GM12878 (cell line): ENCODE measurements around the gene CLIP2. TPM values are rescaled to one million over a fixed set of nuclear protein-coding genes. Genes with fewer than 3 reads are reported as not detected.

ENCODE experiments used
- CBFB ChIP-seq: IDR thresholded peaks from 2 replicates; pipeline ENCODE4 v1.6.1; 2016; ENCODE audit warnings: antibody characterized with exemption, low read depth
- DPF2 ChIP-seq: fragments of 450-650 bp; IDR thresholded peaks from 2 replicates; pipeline ENCODE4 v1.6.1; 2017; ENCODE audit warnings: mild to moderate bottlenecking
- EED ChIP-seq: sonication (generic); IDR thresholded peaks from 2 replicates; pipeline ENCODE4 v1.6.1; 2016; ENCODE audit warnings: antibody characterized with exemption, low read depth
- EP300 ChIP-seq, 2 experiments: fragments of 150-350 bp in 1 of 2; IDR thresholded peaks; 2 replicates each; pipeline ENCODE4 v1.6.1; 2011 to 2012; ENCODE audit warnings: low read depth in 2 of 2, low read length in 2 of 2, borderline replicate concordance in 1 of 2, improper control_type of control experiment in 1 of 2, inconsistent platforms in 1 of 2; ENCODE audit not compliant: control insufficient read depth in 1 of 2
- IKZF1 ChIP-seq: fragments of 450-650 bp; conservative IDR thresholded peaks from 2 replicates; pipeline ENCODE4 v1.6.1; 2017; ENCODE audit warnings: antibody characterized with exemption, mild to moderate bottlenecking
- IKZF2 ChIP-seq, 2 experiments: fragments of 450-650 bp; IDR thresholded peaks; 2 replicates each; pipeline ENCODE4 v1.6.1; 2017; ENCODE audit warnings: mild to moderate bottlenecking in 2 of 2, moderate library complexity in 2 of 2
- IRF4 ChIP-seq: IDR thresholded peaks from 2 replicates; pipeline ENCODE4 v1.6.1; 2011; ENCODE audit warnings: low read depth, low read length
- MLLT1 ChIP-seq: fragments of 450-650 bp; IDR thresholded peaks from 2 replicates; pipeline ENCODE4 v1.6.1; 2016; ENCODE audit warnings: mild to moderate bottlenecking
- MYC ChIP-seq: IDR thresholded peaks from 2 replicates; pipeline ENCODE4 v1.6.1; 2011; ENCODE audit warnings: mild to moderate bottlenecking, low read length, moderate library complexity, inconsistent platforms; ENCODE audit not compliant: insufficient read depth, insufficient replicate concordance, insufficient read length, severe bottlenecking
- NR2F1 ChIP-seq: fragments of 450-650 bp; conservative IDR thresholded peaks from 2 replicates; pipeline ENCODE4 v1.6.1; 2017; ENCODE audit warnings: mild to moderate bottlenecking
- POU2F2 ChIP-seq: IDR thresholded peaks from 3 replicates; pipeline ENCODE4 v1.6.1; 2011; ENCODE audit warnings: low read depth, mild to moderate bottlenecking, low read length, borderline replicate concordance
- RCOR1 ChIP-seq: conservative IDR thresholded peaks from 2 replicates; pipeline ENCODE4 v1.6.1; 2012; ENCODE audit warnings: low read depth, low read length, improper control_type of control experiment
- SMAD1 ChIP-seq: fragments of 450-650 bp; IDR thresholded peaks from 2 replicates; pipeline ENCODE4 v1.6.1; 2018; ENCODE audit warnings: mild to moderate bottlenecking, low read depth; ENCODE audit not compliant: partially characterized antibody
- WRNIP1 ChIP-seq: IDR thresholded peaks from 2 replicates; pipeline ENCODE4 v1.6.1; 2011; ENCODE audit warnings: low read depth, low read length, improper control_type of control experiment, borderline replicate concordance
- YBX1 ChIP-seq: fragments of 450-650 bp; IDR thresholded peaks from 2 replicates; pipeline ENCODE4 v1.6.1; 2016; ENCODE audit warnings: antibody characterized with exemption
- ZBTB33 ChIP-seq: fragments of 450-650 bp; IDR thresholded peaks from 2 replicates; pipeline ENCODE4 v1.6.1; 2017; ENCODE audit warnings: mild to moderate bottlenecking
- ZNF24 ChIP-seq: fragments of 450-650 bp; IDR thresholded peaks from 2 replicates; pipeline ENCODE4 v1.6.1; 2017; ENCODE audit warnings: antibody characterized with exemption, mild to moderate bottlenecking
- polyA plus RNA-seq, 11 experiments: library from polyadenylated mRNA; depleted of rRNA in 4 of 11; unstranded in 6 of 11; stranded (reverse) in 5 of 11; fragments of >200 nt; fragmentation: Nextera tagmentation in 4 of 11; fragmentation: Illumina TruSeq in 1 of 11; extraction: Ambion mirVana in 4 of 11; extraction: Trizol in 1 of 11; gene quantifications; 1 replicate in 1 of 11; 2 replicates in 10 of 11; pipeline versions ENCODE4 v1.2.1 to v1.2.3, GENCODE V29; 2011 to 2016; ENCODE audit warnings: inconsistent platforms in 2 of 11, missing spikeins in 2 of 11, low read depth in 1 of 11
- total RNA-seq, 4 experiments: library from RNA; depleted of rRNA in 3 of 4; stranded (reverse); fragments of >200 nt in 3 of 4; fragmentation: Illumina TruSeq in 1 of 4; extraction: Trizol in 1 of 4; gene quantifications; 2 replicates each; pipeline versions ENCODE4 v1.2.1 to v1.2.3, GENCODE V29; 2013 to 2021
- TF ChIP-seq, protein P1 (sequence below): IDR thresholded peaks from 2 replicates; pipeline ENCODE4 v1.6.1; 2011; ENCODE audit warnings: low read depth, mild to moderate bottlenecking, low read length, moderate library complexity, borderline replicate concordance; ENCODE audit errors: extremely low read depth
- TF ChIP-seq, protein P2 (sequence below): fragments of 450-650 bp; IDR thresholded peaks from 2 replicates; pipeline ENCODE4 v1.6.1; 2017; ENCODE audit warnings: antibody characterized with exemption, mild to moderate bottlenecking, moderate library complexity

The CLIP2 gene
- total and polyA plus RNA-seq, 10 of the 15 experiments (the other 5 are each of a cell fraction or from before 2014, with no cell fraction given), result 0.26 to 56.3 (median 21.0) TPM

GRCh38 chr7:74288034-74288881 is 949 bp upstream of the CLIP2 start (continued):
- TF ChIP-seq MLLT1, result peak; percentile 97
- TF ChIP-seq EP300 (IDR thresholded peaks at IDR 0.05; ENCODE audit: borderline replicate concordance in 1 of 2, control insufficient read depth in 1 of 2, low read depth in 2 of 2, low read length in 2 of 2), result no peak
- TF ChIP-seq CBFB, result peak; percentile 27; the same call in 1 of the 2 replicates
- TF ChIP-seq, protein P1, sequence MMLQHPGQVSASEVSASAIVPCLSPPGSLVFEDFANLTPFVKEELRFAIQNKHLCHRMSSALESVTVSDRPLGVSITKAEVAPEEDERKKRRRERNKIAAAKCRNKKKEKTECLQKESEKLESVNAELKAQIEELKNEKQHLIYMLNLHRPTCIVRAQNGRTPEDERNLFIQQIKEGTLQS, result no peak
- TF ChIP-seq EED, result peak; percentile 62
- no peak for TF ChIP-seq SMAD1
- TF ChIP-seq IKZF2 (IDR thresholded peaks at IDR 0.05), result peak; percentile 70 to 71
- no peak for TF ChIP-seq WRNIP1
- peak; percentile 54 for TF ChIP-seq NR2F1
- no peak for TF ChIP-seq ZBTB33
- peak; percentile 60 for TF ChIP-seq IKZF1
- TF ChIP-seq MYC, result no peak
- TF ChIP-seq IRF4, result peak; percentile 56; the same call in 1 of the 2 replicates
- TF ChIP-seq YBX1, result no peak
- TF ChIP-seq RCOR1, result no peak
- TF ChIP-seq POU2F2, result no peak
- peak; percentile 92 for TF ChIP-seq ZNF24
- TF ChIP-seq, protein P2, sequence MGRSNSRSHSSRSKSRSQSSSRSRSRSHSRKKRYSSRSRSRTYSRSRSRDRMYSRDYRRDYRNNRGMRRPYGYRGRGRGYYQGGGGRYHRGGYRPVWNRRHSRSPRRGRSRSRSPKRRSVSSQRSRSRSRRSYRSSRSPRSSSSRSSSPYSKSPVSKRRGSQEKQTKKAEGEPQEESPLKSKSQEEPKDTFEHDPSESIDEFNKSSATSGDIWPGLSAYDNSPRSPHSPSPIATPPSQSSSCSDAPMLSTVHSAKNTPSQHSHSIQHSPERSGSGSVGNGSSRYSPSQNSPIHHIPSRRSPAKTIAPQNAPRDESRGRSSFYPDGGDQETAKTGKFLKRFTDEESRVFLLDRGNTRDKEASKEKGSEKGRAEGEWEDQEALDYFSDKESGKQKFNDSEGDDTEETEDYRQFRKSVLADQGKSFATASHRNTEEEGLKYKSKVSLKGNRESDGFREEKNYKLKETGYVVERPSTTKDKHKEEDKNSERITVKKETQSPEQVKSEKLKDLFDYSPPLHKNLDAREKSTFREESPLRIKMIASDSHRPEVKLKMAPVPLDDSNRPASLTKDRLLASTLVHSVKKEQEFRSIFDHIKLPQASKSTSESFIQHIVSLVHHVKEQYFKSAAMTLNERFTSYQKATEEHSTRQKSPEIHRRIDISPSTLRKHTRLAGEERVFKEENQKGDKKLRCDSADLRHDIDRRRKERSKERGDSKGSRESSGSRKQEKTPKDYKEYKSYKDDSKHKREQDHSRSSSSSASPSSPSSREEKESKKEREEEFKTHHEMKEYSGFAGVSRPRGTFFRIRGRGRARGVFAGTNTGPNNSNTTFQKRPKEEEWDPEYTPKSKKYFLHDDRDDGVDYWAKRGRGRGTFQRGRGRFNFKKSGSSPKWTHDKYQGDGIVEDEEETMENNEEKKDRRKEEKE, result no peak
- TF ChIP-seq DPF2, result 0 out of 2 replicates have a peak, but pooled peaks have one; percentile 23
